HG03565 (cell line): ENCODE results near the gene TRPM3.

Source experiments
- ATAC-seq: cut with Tn5 transposase; IDR thresholded peaks from one replicate; pipeline ENCODE4 v1.9.1; 2021; ENCODE audit warnings: mild to moderate bottlenecking, moderate library complexity; ENCODE audit not compliant: unreplicated experiment

The TRPM3 gene

GRCh38 chr9:70901746-70902145, 219.7 kb downstream of the TRPM3 start:
- no peak for ATAC-seq

DNA sequence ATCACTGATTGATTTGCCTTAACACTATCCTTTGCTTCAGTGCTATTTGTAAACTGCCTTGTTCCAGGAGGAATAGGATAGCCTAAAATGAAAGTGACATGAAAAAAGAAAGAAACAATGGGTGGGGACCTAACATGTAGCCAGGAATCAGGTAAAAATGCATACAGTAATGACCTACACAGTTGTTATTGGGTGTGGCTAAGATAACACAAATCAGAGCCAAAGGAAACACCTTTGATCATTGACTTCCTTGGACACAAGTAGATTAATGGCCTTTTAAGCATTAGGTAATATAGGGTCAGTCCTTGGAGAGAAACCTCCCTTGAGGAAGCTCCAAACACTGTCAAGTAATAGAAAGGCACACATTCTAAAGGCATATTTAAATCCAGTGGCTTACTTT, 220.4 kb downstream of the TRPM3 start:
- no peak for ATAC-seq

DNA sequence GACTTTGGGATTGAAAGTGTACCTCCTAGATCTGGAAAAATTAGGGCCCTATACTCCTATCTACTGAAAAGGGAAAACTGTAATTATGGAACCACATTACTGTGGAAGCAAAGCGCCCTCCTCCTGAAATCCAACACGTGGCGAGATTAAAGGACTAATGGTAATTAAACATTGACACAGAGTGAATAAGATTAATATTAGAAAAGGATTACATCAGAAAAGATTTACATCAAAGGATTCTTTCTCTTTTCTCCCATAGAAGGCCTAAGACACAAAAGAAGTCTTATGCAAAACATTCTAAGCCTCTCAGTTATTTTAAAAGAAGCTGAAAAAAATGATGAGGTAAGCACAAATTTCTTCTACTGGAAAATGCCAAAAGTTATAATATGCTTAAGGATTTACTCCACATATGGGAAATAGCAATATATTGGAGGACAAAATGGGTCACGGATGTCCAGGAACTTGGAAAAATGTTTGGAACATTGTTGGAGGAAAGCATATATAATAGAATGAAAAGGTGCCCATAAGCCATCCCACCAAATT, 227.8 kb downstream of the TRPM3 start:
- no peak for ATAC-seq

DNA sequence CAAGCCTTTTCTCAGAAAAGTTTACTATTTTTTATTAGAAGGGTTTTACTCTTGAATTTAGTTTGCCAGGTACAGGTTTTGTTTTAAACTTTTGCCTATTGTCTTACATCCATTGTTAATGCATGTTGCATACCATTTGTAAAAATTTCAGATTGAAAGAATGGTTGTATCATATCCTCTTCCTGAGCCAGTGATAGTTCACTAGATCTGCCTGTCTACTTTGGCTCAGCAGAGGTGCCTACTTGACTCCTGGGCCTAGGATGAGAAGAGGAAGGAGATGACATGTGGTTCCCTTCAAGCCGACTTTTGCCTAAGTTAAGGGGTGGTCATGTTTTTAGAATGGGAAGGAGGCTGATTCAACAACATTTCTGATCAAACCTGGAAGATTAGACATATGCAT, 232.9 kb downstream of the TRPM3 start:
- no peak for ATAC-seq

DNA sequence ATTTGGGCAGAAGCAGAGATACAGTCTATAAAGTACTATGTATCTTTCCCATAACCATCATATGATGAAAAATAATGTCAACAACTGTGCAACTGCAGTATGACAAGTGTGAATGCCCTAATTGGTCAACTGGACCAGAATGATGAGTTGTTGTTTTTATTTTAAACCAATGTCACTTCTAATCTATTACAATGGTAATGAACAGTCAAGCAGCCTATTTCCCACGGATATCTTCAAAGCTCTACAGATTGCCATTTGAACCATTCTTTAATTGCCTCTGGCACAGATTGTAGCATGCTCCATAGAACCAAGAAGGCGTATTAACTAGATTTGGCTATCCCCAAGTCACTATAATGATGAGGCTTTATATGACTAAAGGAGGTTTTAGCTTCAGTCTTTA, 233.6 kb downstream of the TRPM3 start:
- no peak for ATAC-seq

DNA sequence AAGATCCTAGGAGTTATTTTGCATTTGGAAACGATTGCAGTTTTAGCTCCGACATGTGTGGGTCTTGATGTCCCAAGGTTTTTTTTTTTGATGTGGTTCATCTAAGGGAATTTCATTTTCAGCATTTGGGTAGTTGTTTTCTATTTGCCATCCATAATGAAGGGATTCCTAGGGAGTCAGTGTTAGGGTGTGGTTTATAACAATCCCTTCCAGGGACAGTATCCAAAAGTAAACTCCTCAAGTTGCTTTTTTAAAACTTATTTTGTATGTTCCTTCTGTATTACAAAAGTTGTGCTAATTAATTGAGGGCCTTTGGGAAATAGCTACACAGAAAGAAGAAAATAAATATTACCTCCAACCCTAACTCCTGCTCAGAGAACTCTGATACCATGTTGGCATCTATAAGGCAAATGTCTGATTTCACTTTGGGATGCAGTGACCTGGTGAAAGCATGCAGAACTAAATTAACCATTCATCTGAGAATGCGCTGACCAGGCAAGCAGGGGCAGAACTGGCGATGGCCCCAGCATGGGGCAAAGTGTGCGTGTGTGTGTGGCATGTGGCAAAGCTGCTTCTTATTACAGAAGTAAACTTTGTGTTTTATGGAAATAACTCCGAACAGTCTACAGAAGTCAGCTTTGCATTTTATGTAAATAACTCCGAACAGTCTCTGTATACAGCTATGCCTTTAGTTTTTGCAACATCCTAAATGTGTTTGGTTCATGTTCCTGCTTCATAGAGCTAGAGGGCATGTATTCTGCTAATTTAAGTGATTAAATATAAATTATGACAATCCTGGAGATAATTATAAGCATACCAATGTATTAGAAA, 237.2 kb downstream of the TRPM3 start:
- no peak for ATAC-seq

DNA sequence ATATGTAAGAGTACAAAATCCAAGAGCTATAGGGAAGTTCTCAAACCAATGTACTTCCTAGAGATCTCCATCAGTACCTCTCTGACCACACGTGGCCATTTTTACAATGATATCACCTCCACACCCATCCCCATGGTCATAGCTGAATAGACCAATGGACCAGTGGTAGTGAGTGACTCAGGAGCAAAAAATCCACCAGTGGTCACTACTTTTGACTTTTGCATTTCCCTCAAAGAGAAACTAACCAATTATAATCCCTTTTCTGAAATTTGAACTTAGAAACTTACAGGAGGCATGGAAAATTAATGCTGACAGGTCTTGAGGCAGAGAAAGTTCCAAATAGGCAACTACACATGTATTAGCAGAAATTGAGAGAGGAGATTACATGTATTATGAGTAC, 238.4 kb downstream of the TRPM3 start:
- ATAC-seq: no peak

GRCh38 chr9:70881333-70881732, 240.1 kb downstream of the TRPM3 start:
- ATAC-seq: no peak

- ATAC-seq: no peak
Observed at GRCh38 chr9:70880535-70880934, 240.9 kb downstream of the TRPM3 start.

GRCh38 chr9:70878576-70878975, 242.8 kb downstream of the TRPM3 start:
- ATAC-seq: no peak

DNA sequence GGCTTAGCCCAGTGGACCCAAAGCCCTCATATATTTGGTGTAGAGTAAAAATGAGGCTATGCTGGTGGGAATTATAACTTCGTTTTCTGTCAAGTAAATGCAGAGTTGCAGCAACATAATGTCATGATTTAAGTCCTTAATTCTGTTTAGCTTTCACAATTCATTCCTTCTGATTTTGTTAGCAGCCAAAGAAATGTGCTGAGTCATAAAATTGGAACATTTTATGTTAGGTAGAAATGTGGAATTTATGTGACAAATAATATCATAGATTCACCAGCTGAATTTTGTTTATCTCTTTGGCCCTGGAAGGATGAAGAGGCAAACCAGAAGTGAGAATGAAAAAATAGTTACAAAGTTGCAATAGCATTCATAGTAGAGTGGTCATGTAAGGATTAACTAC, 247.0 kb downstream of the TRPM3 start:
- no peak for ATAC-seq

DNA sequence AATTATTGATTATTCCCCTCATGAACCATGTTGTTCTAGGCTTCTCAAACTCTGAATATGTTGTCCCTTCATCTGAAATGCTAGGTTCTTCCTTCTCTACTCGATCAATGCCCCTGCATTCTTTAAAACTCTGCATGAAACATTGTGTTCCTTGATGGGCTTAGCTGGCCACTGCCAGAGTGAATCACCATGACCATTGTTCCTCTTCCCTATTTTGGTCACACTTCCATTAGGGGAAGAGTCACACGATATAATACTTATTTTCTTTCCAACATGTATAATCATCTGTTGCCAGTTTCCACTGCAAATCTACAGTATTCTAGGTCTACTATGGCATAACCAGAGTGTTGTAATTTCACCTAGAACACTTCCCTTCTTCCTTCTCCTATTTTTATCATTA, 247.9 kb downstream of the TRPM3 start:
- ATAC-seq: no peak

- ATAC-seq: no peak
Observed at GRCh38 chr9:70868661-70869652, 252.5 kb downstream of the TRPM3 start.

- no peak for ATAC-seq
Observed at GRCh38 chr9:70868041-70868440, 253.4 kb downstream of the TRPM3 start.

GRCh38 chr9:70865471-70865870, 255.9 kb downstream of the TRPM3 start:
- ATAC-seq: no peak

- ATAC-seq: no peak
Observed at GRCh38 chr9:70861797-70862196, 259.6 kb downstream of the TRPM3 start.

DNA sequence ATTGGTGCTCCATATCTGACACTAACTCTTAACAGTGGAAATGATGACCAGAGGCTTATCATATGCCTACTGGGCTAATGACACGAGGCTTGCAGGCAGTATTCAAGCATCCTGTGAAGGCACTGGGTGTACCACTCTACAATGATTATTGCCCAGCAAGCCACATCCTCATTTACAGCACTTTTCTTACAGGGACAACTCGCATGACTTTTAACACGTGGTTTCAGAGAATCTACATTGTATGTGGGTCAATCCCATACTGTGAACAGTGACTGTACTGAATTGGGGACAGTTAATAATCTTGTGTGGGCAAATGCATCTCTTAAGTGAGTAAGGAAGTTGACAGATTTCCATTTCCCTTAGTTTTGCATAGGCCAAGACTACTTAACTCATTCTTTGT, 260.0 kb downstream of the TRPM3 start:
- ATAC-seq: no peak

DNA sequence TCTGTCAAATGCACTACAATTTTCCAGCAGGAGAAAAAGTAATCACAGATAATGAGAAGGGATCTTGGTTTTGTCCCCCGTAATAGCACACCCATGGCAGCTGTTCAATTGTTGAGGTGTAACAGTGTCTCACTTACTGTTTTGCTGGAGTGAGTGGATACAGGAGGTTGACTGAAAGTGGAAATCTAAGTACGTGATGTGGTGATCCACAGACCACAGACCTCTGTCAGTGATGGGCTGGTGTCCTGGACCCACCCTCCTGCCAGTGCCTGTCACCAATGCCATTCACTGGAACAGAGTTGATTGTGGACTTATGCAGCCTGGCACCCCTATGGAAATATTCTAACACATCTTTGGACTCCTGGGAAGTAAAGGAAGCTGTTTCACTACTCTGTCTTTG, 261.7 kb downstream of the TRPM3 start:
- ATAC-seq: no peak

DNA sequence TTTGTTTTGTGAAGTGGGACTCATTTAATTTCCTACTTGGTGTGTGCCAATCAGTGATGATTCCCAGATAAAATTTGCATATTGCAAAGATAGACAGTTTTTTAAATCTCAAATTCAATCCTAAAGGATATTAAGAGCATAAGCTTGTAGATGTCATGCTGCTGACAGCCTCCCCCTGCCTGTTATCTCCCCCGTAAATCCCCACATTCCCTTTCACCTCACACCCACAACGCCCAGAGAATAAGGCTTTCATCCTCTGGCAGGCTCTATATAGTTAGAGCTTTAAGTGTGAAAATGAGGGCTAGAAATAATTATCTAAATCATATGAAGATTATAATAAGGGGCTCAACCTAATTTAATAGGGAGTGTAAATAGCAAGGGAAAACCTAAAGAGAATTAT, 265.0 kb downstream of the TRPM3 start:
- ATAC-seq: no peak

DNA sequence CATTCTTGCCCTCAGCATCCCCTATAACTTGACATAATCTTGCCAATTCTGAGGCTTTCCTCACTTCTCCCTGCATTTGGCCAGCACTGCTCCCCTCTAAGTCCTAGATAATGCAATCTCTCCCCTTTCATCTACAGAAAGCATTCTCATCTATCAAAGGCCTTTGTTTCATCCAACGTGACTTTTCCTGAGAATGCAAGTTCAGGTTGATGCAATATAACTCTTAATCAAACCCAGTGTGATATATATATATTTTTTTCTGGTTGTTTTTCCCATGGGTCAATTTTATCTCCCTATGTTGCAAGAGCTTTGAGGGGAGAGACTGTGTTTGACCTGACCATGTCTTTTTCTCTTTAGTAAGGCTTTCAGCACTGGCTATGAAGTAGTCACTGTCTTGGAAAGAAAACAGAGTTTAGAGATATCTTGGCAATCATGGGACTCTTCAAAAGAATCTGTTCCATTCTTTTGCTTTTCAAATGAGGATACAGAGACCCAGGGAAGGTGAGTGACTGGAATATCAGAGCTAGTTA, 268.6 kb downstream of the TRPM3 start:
- no peak for ATAC-seq

DNA sequence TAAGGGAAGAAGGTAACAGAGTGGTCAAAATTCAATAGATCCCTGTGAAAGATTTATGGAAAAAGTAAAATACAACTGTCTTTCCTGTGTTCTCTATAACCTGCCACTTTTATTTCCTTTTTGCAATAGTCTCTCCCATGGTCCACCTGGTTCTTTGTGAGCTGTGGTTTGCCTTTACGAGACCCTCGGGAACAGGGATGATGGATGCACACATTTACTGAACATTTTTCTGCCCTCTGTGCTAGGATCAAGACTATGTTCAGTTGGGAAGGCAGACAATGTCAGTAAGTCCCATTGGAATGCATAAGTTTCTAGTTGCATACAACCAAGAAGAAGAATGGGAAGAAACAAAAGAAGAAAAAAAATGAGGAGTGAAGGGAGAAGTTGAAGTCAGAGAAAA, 281.2 kb downstream of the TRPM3 start:
- ATAC-seq: no peak
